ENCODE data around the gene NUP188.

- TF ChIP-seq HNRNPK (IDR thresholded peaks at IDR 0.05; ENCODE audit: low read depth, low read length, poor library complexity, severe bottlenecking) (no peak), PPARG (CRISPR knock-in tag; conservative IDR thresholded peaks at IDR 0.05) (peak; percentile 61; the same call in 1 of the 2 replicates), ZBTB14 (CRISPR knock-in tag; IDR thresholded peaks at IDR 0.05) (no peak), REST (IDR thresholded peaks at IDR 0.05; ENCODE audit: borderline replicate concordance in 1 of 2, low read depth in 1 of 2, low read length in 2 of 2) (no peak), POLR2A (IDR thresholded peaks at IDR 0.05; ENCODE audit: insufficient read depth in 1 of 2, low read depth in 2 of 2, low read length in 2 of 2) (no peak), POLR2AphosphoS5 (IDR thresholded peaks at IDR 0.05; ENCODE audit: low read depth, low read length) (no peak), CTCF (CRISPR knock-in tag; IDR thresholded peaks at IDR 0.05) (no peak), KAT7 (CRISPR knock-in tag; IDR thresholded peaks at IDR 0.05; ENCODE audit: borderline replicate concordance) (peak; percentile 44; the same call in 1 of the 2 replicates), FOXJ3 (CRISPR knock-in tag; IDR thresholded peaks at IDR 0.05; ENCODE audit: borderline replicate concordance) (peak; percentile 67; the same call in 1 of the 2 replicates), PCBP1 (IDR thresholded peaks at IDR 0.05; ENCODE audit: borderline replicate concordance, low read depth, low read length) (no peak), MIER3 (CRISPR knock-in tag; IDR thresholded peaks at IDR 0.05; ENCODE audit: borderline replicate concordance) (peak; percentile 22; the same call in 1 of the 2 replicates), AHR (CRISPR knock-in tag; IDR thresholded peaks at IDR 0.05) (no peak)
- TF ChIP-seq, protein P1, sequence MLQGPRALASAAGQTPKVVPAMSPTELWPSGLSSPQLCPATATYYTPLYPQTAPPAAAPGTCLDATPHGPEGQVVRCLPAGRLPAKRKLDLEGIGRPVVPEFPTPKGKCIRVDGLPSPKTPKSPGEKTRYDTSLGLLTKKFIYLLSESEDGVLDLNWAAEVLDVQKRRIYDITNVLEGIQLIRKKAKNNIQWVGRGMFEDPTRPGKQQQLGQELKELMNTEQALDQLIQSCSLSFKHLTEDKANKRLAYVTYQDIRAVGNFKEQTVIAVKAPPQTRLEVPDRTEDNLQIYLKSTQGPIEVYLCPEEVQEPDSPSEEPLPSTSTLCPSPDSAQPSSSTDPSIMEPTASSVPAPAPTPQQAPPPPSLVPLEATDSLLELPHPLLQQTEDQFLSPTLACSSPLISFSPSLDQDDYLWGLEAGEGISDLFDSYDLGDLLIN (CRISPR knock-in tag; IDR thresholded peaks at IDR 0.05; ENCODE audit: borderline replicate concordance): no peak
These were observed 30.2 kb upstream of the NUP188 start for GRCh38 chr9:128917151-128917849.

Measured in HepG2 (cell line).